SK-N-SH (cell line): ENCODE measurements around the gene ZNF385A. TPM values are rescaled to one million over a fixed set of nuclear protein-coding genes. Genes with fewer than 3 reads are reported as not detected.

Experiments used
- CTCF ChIA-PET: fragments of 300-600, 350-600 bp; formaldehyde crosslinking; extraction: SDS; loops from one replicate; lab custom pipeline; 2021; lab: Yijun Ruan, JAX
- POLR2A ChIA-PET: fragments of 350-600 bp; sonication (Branson Sonifier 250); formaldehyde crosslinking; extraction: SDS; loops from one replicate; lab custom pipeline; 2020; ENCODE audit warnings: antibody characterized with exemption, inconsistent platforms; lab: Yijun Ruan, JAX
- DNase-seq: peaks from one replicate; pipeline ENCODE4 v3.0.0; 2012
- H2AFZ ChIP-seq: fragments of 200-600 bp; sonication (generic); 2 replicates; pipeline ENCODE4 v1.8.1; 2016; ENCODE audit warnings: antibody characterized with exemption, mild to moderate bottlenecking, low read depth
- H3F3A ChIP-seq: fragments of 200-600 bp; sonication (generic); replicated peaks from 2 replicates; pipeline ENCODE3; 2016; ENCODE audit warnings: antibody characterized with exemption, mild to moderate bottlenecking; ENCODE audit not compliant: insufficient read depth
- H3K27ac ChIP-seq, 2 experiments: fragments of 200-500 bp in 1 of 2; fragments of 200-600 bp in 1 of 2; sonication (Bioruptor generic) in 1 of 2; sonication (generic), shearing (Covaris generic) in 1 of 2; 2 replicates each; pipeline versions ENCODE4 v1.5.1 to v1.6.1; 2014 to 2016; ENCODE audit warnings: low read depth in 2 of 2, inconsistent platforms in 1 of 2, low read length in 1 of 2, mild to moderate bottlenecking in 1 of 2, mixed read lengths in 1 of 2
- H3K27me3 ChIP-seq: fragments of 200-600 bp; sonication (generic), shearing (Covaris generic); 2 replicates; pipeline ENCODE4 v1.6.1; 2016; ENCODE audit warnings: mixed run types; ENCODE audit not compliant: insufficient read depth
- H3K36me3 ChIP-seq, 2 experiments: fragments of 200-500 bp in 1 of 2; fragments of 200-600 bp in 1 of 2; sonication (Bioruptor generic) in 1 of 2; sonication (generic) in 1 of 2; replicated peaks in 1 of 2; 2 replicates each; pipeline versions ENCODE3 to v1.5.1; 2014 to 2016; ENCODE audit warnings: low read length in 1 of 2, mild to moderate bottlenecking in 1 of 2; ENCODE audit not compliant: insufficient read depth in 2 of 2, control insufficient read depth in 1 of 2
- H3K4me1 ChIP-seq, 2 experiments: fragments of 200-500 bp in 1 of 2; fragments of 200-600 bp in 1 of 2; sonication (Bioruptor generic) in 1 of 2; sonication (generic), shearing (Covaris generic) in 1 of 2; 2 replicates each; pipeline versions ENCODE4 v1.5.1 to v1.6.1; 2014 to 2016; ENCODE audit warnings: low read depth in 1 of 2, low read length in 1 of 2, mixed run types in 1 of 2; ENCODE audit not compliant: insufficient read depth in 2 of 2, control insufficient read depth in 1 of 2
- H3K4me2 ChIP-seq: fragments of 200-600 bp; sonication (generic), shearing (Covaris generic); 2 replicates; pipeline ENCODE4 v1.6.1; 2017; ENCODE audit warnings: mixed run types
- H3K4me3 ChIP-seq, 2 experiments: fragments of 200-500 bp in 1 of 2; fragments of 200-600 bp in 1 of 2; sonication (Bioruptor generic) in 1 of 2; sonication (generic), shearing (Covaris generic) in 1 of 2; 2 replicates each; pipeline versions ENCODE4 v1.5.1 to v1.8.1; 2014 to 2016; ENCODE audit warnings: low read depth in 2 of 2, inconsistent platforms in 1 of 2, low read length in 1 of 2, mild to moderate bottlenecking in 1 of 2, mixed read lengths in 1 of 2, moderate library complexity in 1 of 2
- H3K79me2 ChIP-seq: fragments of 200-600 bp; sonication (generic); 2 replicates; pipeline ENCODE4 v1.8.1; 2017; ENCODE audit warnings: mild to moderate bottlenecking; ENCODE audit not compliant: insufficient read depth
- H3K9ac ChIP-seq: fragments of 200-600 bp; sonication (generic); 2 replicates; pipeline ENCODE4 v1.6.1; 2017; ENCODE audit warnings: mixed run types
- H3K9me2 ChIP-seq: fragments of 200-600 bp; sonication (generic); 2 replicates; pipeline ENCODE4 v1.6.1; 2017; ENCODE audit warnings: mixed run types
- H3K9me3 ChIP-seq: fragments of 200-600 bp; sonication (generic); 2 replicates; pipeline ENCODE4 v1.6.1; 2017; ENCODE audit warnings: mixed run types, mild to moderate bottlenecking, moderate library complexity
- H4K20me1 ChIP-seq: fragments of 200-600 bp; sonication (generic); 2 replicates; pipeline ENCODE4 v1.6.1; 2017; ENCODE audit warnings: mild to moderate bottlenecking, mixed run types; ENCODE audit not compliant: insufficient read depth
- CHD2 ChIP-seq: fragments of 150-350 bp; IDR thresholded peaks from 2 replicates; pipeline ENCODE4 v1.6.1; 2018; ENCODE audit warnings: low read length; ENCODE audit not compliant: partially characterized antibody
- ELF1 ChIP-seq: IDR thresholded peaks from 2 replicates; pipeline ENCODE4 v1.4.0; 2012
- EZH2phosphoT487 ChIP-seq: fragments of 200-600 bp; sonication (generic); IDR thresholded peaks from 2 replicates; pipeline ENCODE4 v1.6.1; 2017; ENCODE audit warnings: low read depth, mixed run types, mild to moderate bottlenecking, antibody characterized with exemption, moderate library complexity, borderline replicate concordance
- FOSL2 ChIP-seq: IDR thresholded peaks from 2 replicates; pipeline ENCODE4 v1.4.0; 2012; ENCODE audit warnings: low read depth, mild to moderate bottlenecking, moderate library complexity, borderline replicate concordance
- FOXM1 ChIP-seq: IDR thresholded peaks from 2 replicates; pipeline ENCODE4 v1.4.0; 2012; ENCODE audit warnings: low read depth, mild to moderate bottlenecking
- GABPA ChIP-seq: IDR thresholded peaks from 2 replicates; pipeline ENCODE4 v1.4.0; 2012; ENCODE audit warnings: low read depth, mild to moderate bottlenecking
- GATA2 ChIP-seq: sonication (generic); formaldehyde crosslinking; IDR thresholded peaks from 2 replicates; pipeline ENCODE4 v1.5.0; 2020; ENCODE audit warnings: mild to moderate bottlenecking, missing genetic modification reagents
- JUND ChIP-seq: IDR thresholded peaks from 2 replicates; pipeline ENCODE4 v1.4.0; 2012
- MXI1 ChIP-seq: IDR thresholded peaks from 2 replicates; pipeline ENCODE4 v1.6.1; 2012; ENCODE audit warnings: mild to moderate bottlenecking, low read depth, low read length, improper control_type of control experiment
- NFIC ChIP-seq: IDR thresholded peaks from 2 replicates; pipeline ENCODE4 v1.4.0; 2012; ENCODE audit warnings: borderline replicate concordance
- RAD21 ChIP-seq: IDR thresholded peaks from 2 replicates; pipeline ENCODE4 v1.6.1; 2012; ENCODE audit warnings: mild to moderate bottlenecking, low read length
- RCOR1 ChIP-seq: fragments of 150-350 bp; IDR thresholded peaks from 2 replicates; pipeline ENCODE4 v1.6.1; 2017; ENCODE audit warnings: antibody characterized with exemption, low read length
- RXRA ChIP-seq: IDR thresholded peaks from 2 replicates; pipeline ENCODE4 v1.4.0; 2012; ENCODE audit warnings: low read depth, mild to moderate bottlenecking, borderline replicate concordance
- SMC3 ChIP-seq: IDR thresholded peaks from 2 replicates; pipeline ENCODE4 v1.6.1; 2012; ENCODE audit warnings: low read depth, low read length, improper control_type of control experiment
- TCF12 ChIP-seq: IDR thresholded peaks from 2 replicates; pipeline ENCODE4 v1.4.0; 2012
- WGBS: methylation state at CpG from one replicate; pipeline ENCODE4 v1.1.6; 2017; ENCODE audit warnings: low lambda C conversion rate; 5-methylcytosine and 5-hydroxymethylcytosine counted together
- polyA plus RNA-seq, 3 experiments: library from polyadenylated mRNA; depleted of rRNA; stranded (reverse); fragments of >200 nt; gene quantifications; 2 replicates each; pipeline ENCODE4 v1.2.3, GENCODE V29; 2012
- TF ChIP-seq, protein P1 (sequence below): IDR thresholded peaks from 2 replicates; pipeline ENCODE4 v1.4.0; 2012; ENCODE audit warnings: low read depth, borderline replicate concordance
- TF ChIP-seq, protein P2 (sequence below): fragments of 200-600 bp; sonication (generic); IDR thresholded peaks from 2 replicates; pipeline ENCODE4 v1.6.1; 2017; ENCODE audit warnings: antibody characterized with exemption, mild to moderate bottlenecking, moderate library complexity
- TF ChIP-seq, protein P3 (sequence below): fragments of 150-350 bp; IDR thresholded peaks from 2 replicates; pipeline ENCODE4 v1.6.1; 2016; ENCODE audit warnings: mild to moderate bottlenecking, low read depth, low read length
- TF ChIP-seq, protein P4 (sequence below): IDR thresholded peaks from 2 replicates; pipeline ENCODE4 v1.4.0; 2012; ENCODE audit warnings: low read depth

Gene ZNF385A
- polyA plus RNA-seq, 1 of the 3 experiments (the other 2 are of a cell fraction), result 2.6 TPM

DNA sequence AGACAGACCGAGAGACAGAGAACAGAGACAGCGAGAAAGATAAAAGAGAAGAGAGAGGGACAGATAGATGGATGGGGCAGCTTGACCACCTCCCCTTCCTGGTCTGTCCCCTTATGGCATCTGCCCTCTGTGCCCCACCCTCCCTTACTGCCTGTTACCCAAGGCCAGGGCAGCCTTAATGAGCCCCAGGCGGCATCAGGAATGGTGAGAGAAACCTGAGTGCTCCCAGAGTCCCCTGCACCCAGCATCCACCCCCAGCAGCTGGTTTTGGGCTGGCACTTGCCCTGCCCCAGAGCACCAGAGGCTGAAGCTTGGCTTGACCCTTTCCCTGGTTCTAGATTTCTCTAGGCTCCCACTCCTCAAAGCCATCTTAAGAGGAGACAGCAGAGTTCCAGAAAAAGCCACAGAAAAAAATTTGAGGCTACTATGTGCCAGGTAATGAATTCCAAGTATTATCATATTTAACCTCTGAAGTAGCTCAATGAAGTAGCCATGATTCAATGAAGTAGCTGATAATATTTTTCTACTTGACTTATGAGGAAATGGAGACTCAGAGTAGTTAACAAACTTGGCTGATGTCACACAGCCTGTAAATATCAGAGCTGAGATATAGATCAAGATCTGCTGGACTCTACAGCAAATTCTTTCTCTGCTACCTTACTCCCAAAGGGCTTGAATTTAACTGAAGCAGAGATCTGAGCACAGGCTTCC lies 2.0 kb upstream of the ZNF385A start:
- 80% methylated on average over 3 of the region's 3 CpGs for whole genome bisulfite sequencing
- CTCF ChIA-PET, result interaction anchor here (0.7 to 11.1 kb wide), 13 partner anchors 8 to 185 kb away, joined by 3 to 118 read pairs (median 7); no protein-coding TSS in a partner anchor
- Histone ChIP-seq H3K4me2 (no peak overlapping the region), H3F3A (peaks cover 6% of the 10 kb centered on the region), H3K79me2 (no peaks in the 10 kb centered on the region), H3K36me3 (no peaks in the 10 kb centered on the region), H3K9me2 (no peaks in the 10 kb centered on the region), H3K4me3 (no peak overlapping the region), H3K9ac (no peak overlapping the region), H3K27ac (no peak overlapping the region; a peak in 1 of 4 replicates), H3K9me3 (no peaks in the 10 kb centered on the region), H4K20me1 (no peaks in the 10 kb centered on the region), H3K4me1 (peaks cover 0 to 43% of the 10 kb centered on the region in 2 experiments; a peak in 1 of 4 replicates), H3K27me3 (no peaks in the 10 kb centered on the region), H2AFZ (no peak overlapping the region)
- no peak for DNase-seq
- POLR2A ChIA-PET, result no interaction called here
- TF ChIP-seq MXI1, result no peak
- no peak for TF ChIP-seq FOXM1
- no peak for TF ChIP-seq TCF12
- no peak for TF ChIP-seq RXRA
- TF ChIP-seq FOSL2, result no peak
- no peak for TF ChIP-seq GATA2 (CRISPR knock-in tag)
- TF ChIP-seq EZH2phosphoT487, result no peak
- no peak for TF ChIP-seq JUND
- TF ChIP-seq GABPA, result no peak
- TF ChIP-seq RAD21, result no peak
- TF ChIP-seq, protein P1, sequence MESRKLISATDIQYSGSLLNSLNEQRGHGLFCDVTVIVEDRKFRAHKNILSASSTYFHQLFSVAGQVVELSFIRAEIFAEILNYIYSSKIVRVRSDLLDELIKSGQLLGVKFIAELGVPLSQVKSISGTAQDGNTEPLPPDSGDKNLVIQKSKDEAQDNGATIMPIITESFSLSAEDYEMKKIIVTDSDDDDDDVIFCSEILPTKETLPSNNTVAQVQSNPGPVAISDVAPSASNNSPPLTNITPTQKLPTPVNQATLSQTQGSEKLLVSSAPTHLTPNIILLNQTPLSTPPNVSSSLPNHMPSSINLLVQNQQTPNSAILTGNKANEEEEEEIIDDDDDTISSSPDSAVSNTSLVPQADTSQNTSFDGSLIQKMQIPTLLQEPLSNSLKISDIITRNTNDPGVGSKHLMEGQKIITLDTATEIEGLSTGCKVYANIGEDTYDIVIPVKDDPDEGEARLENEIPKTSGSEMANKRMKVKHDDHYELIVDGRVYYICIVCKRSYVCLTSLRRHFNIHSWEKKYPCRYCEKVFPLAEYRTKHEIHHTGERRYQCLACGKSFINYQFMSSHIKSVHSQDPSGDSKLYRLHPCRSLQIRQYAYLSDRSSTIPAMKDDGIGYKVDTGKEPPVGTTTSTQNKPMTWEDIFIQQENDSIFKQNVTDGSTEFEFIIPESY, result no peak
- no peak for TF ChIP-seq CHD2
- TF ChIP-seq, protein P2, sequence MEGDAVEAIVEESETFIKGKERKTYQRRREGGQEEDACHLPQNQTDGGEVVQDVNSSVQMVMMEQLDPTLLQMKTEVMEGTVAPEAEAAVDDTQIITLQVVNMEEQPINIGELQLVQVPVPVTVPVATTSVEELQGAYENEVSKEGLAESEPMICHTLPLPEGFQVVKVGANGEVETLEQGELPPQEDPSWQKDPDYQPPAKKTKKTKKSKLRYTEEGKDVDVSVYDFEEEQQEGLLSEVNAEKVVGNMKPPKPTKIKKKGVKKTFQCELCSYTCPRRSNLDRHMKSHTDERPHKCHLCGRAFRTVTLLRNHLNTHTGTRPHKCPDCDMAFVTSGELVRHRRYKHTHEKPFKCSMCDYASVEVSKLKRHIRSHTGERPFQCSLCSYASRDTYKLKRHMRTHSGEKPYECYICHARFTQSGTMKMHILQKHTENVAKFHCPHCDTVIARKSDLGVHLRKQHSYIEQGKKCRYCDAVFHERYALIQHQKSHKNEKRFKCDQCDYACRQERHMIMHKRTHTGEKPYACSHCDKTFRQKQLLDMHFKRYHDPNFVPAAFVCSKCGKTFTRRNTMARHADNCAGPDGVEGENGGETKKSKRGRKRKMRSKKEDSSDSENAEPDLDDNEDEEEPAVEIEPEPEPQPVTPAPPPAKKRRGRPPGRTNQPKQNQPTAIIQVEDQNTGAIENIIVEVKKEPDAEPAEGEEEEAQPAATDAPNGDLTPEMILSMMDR, result no peak
- TF ChIP-seq, protein P3, sequence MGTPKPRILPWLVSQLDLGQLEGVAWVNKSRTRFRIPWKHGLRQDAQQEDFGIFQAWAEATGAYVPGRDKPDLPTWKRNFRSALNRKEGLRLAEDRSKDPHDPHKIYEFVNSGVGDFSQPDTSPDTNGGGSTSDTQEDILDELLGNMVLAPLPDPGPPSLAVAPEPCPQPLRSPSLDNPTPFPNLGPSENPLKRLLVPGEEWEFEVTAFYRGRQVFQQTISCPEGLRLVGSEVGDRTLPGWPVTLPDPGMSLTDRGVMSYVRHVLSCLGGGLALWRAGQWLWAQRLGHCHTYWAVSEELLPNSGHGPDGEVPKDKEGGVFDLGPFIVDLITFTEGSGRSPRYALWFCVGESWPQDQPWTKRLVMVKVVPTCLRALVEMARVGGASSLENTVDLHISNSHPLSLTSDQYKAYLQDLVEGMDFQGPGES, result no peak
- TF ChIP-seq, protein P4, sequence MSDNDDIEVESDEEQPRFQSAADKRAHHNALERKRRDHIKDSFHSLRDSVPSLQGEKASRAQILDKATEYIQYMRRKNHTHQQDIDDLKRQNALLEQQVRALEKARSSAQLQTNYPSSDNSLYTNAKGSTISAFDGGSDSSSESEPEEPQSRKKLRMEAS, result no peak
- no peak for TF ChIP-seq SMC3
- no peak for TF ChIP-seq ELF1
- no peak for TF ChIP-seq NFIC
- TF ChIP-seq RCOR1, result no peak
